ENCODE measurements around the gene HOXB2. TPM values are rescaled to one million over a fixed set of nuclear protein-coding genes. Genes with fewer than 3 reads are reported as not detected.

HOXB2 gene
- total RNA-seq, 1 experiment from 2014 or later: not detected

GRCh38 chr17:48539177-48539576 lies 5.7 kb downstream of the HOXB2 start:
- no peak overlapping the region for H2BK12ac ChIP-seq (ENCODE audit: insufficient read length, low read depth, low read length)
- H2BK120ac ChIP-seq (ENCODE audit: low read depth, low read length, poor library complexity, severe bottlenecking): no peak overlapping the region
- no peak overlapping the region for H3K4me2 ChIP-seq (ENCODE audit: insufficient read depth, insufficient read length, low read length)
- no peak overlapping the region for H4K5ac ChIP-seq (ENCODE audit: insufficient read length, low read depth, low read length)
- WGBS (ENCODE audit: extremely low coverage, insufficient read length, low lambda C conversion rate): no CpG with 5 or more reads among the region's 4 CpGs
- H2AFZ ChIP-seq (ENCODE audit: low read length): no peak overlapping the region
- Mint-ChIP-seq H3K36me3 (ENCODE audit: insufficient read depth in 1 of 3, low read depth in 3 of 3) (no peaks in the 10 kb centered on the region; a peak in 1 of 7 replicates), H3K27ac (no peak overlapping the region), H3K9me3 (peaks cover 0 to 7% of the 10 kb centered on the region in 2 experiments; a peak in 2 of 5 replicates), H3K4me3 (no peak overlapping the region), H3K4me1 (peaks cover 12 to 24% of the 10 kb centered on the region in 2 experiments), H3K27me3 (ENCODE audit: low read depth) (peaks cover 98% of the 10 kb centered on the region)
- no peak overlapping the region for H3K14ac ChIP-seq (ENCODE audit: insufficient read depth, low read length)
- H4K20me1 ChIP-seq (ENCODE audit: control insufficient read depth, insufficient read depth, insufficient read length): no peaks in the 10 kb centered on the region
- H3K27ac ChIP-seq (ENCODE audit: insufficient read length, low read depth, low read length): no peak overlapping the region
- H3T11ph ChIP-seq (ENCODE audit: low read length): no peak overlapping the region
- no peak overlapping the region for H3K18ac ChIP-seq (ENCODE audit: insufficient read length, low read depth, low read length)
- H2BK5ac ChIP-seq (ENCODE audit: insufficient read length, low read length): no peak overlapping the region
- H2BK20ac ChIP-seq (ENCODE audit: low read depth, low read length, poor library complexity, severe bottlenecking): no peak overlapping the region
- H3K9ac ChIP-seq (ENCODE audit: extremely low read depth, insufficient read length, low read length): no peak overlapping the region
- peaks cover 6% of the 10 kb centered on the region for H3K23me2 ChIP-seq (ENCODE audit: insufficient read length, low read depth, low read length, poor library complexity, severe bottlenecking)
- no peak overlapping the region for H3K4ac ChIP-seq (ENCODE audit: low read depth, low read length)
- H2AK5ac ChIP-seq (ENCODE audit: insufficient read length, low read length): no peak overlapping the region
- H2BK15ac ChIP-seq (ENCODE audit: low read depth, low read length): no peak overlapping the region
- H4K91ac ChIP-seq (ENCODE audit: insufficient read length, low read depth, low read length): no peak overlapping the region
- H4K8ac ChIP-seq (replicated peaks; ENCODE audit: insufficient read length, low read depth, low read length): no peak overlapping the region
- H3K27me3 ChIP-seq (ENCODE audit: insufficient read depth, low read length): peaks cover 43% of the 10 kb centered on the region
- H3K9me3 ChIP-seq (ENCODE audit: control insufficient read depth, low read depth, low read length): no peaks in the 10 kb centered on the region
- DNase-seq: no peak
- no peak overlapping the region for H3K23ac ChIP-seq (ENCODE audit: insufficient read length, low read depth, low read length)
- H3K4me1 ChIP-seq (ENCODE audit: insufficient read depth, low read length): no peaks in the 10 kb centered on the region
- no peak for TF ChIP-seq CTCF (conservative IDR thresholded peaks at IDR 0.05)
- no peaks in the 10 kb centered on the region for H3K79me2 ChIP-seq (ENCODE audit: insufficient read depth, low read length)
- no peak overlapping the region for H3K56ac ChIP-seq (ENCODE audit: insufficient read length, low read depth, low read length)
- H3K79me1 ChIP-seq (ENCODE audit: insufficient read depth, low read depth, low read length, poor library complexity, severe bottlenecking): no peaks in the 10 kb centered on the region
